Measurements from ENCODE around the gene OTUB1. TPM values are rescaled to one million over a fixed set of nuclear protein-coding genes. Genes with fewer than 3 reads are reported as not detected.

OTUB1 gene
- total RNA-seq (10 to 100 TPM; 59.4 to 99.0 (median 72.5) TPM), polyA plus RNA-seq (100 to 1,000 TPM; 117 to 125 TPM), total RNA-seq (49.4 reads per million, percentile 71 among the genes with 10 or more reads in this experiment)

- ATAC-seq (peak; percentile 94), DNase-seq (peak; percentile 64 to 86 (median 83))
- no peaks in the 10 kb centered on the region for H3K27me3 Mint-ChIP-seq
- CTCF ChIA-PET = interaction anchor here (1.2 kb wide), 1 partner anchor 14 kb away, joined by 3 read pairs; no protein-coding TSS in a partner anchor
- peak within 1 kb of the TSS; percentile 91 to 99 (median 97) for H3K4me3 Mint-ChIP-seq
- peak within 1 kb of the TSS; percentile 100 for H3K4me3 ChIP-seq (ENCODE audit: low read length)
- peak within 1 kb of the TSS; percentile 89 for H3K27ac ChIP-seq (ENCODE audit: low read depth, low read length)
- H3K36me3 ChIP-seq (ENCODE audit: control insufficient read depth in 2 of 3, insufficient read depth in 3 of 3, low read length in 3 of 3) = peaks cover 0 to 35% (median 5%) of the 10 kb centered on the region in 3 experiments
- POLR2A ChIA-PET = interaction anchor here (0.7 to 1.9 kb wide), 7 partner anchors 9 to 148 kb away, joined by 3 to 16 read pairs (median 4); partner anchors contain the start of gene COX8A
- peaks cover 0 to 2% (median 0%) of the 10 kb centered on the region in 11 donors for H3K9me3 Mint-ChIP-seq
- H3K27ac Mint-ChIP-seq = peak within 1 kb of the TSS; percentile 95 to 99 (median 98)
- H3K36me3 Mint-ChIP-seq = peaks cover 0 to 18% (median 8%) of the 10 kb centered on the region in 5 donors
- intact Hi-C loops (cut with micrococcal nuclease) = loop anchor here (1.0 to 5.0 kb wide), 7 partner anchors 12 to 330 kb away; partner anchors contain the start of genes COX8A (in 2 of the 2), MACROD1 (in 1 of the 2), MARK2 (in 1 of the 2) and RTN3 (in 1 of the 2)
- no peaks in the 10 kb centered on the region for H3K9me3 ChIP-seq (ENCODE audit: control insufficient read depth in 2 of 3, low read length in 3 of 3)
- no peaks in the 10 kb centered on the region for H3K27me3 ChIP-seq (ENCODE audit: control insufficient read depth in 2 of 2, insufficient read depth in 2 of 2, low read length in 2 of 2)
- H3K4me1 ChIP-seq (ENCODE audit: control insufficient read depth in 2 of 2, insufficient read depth in 2 of 2, low read length in 2 of 2) = peaks cover 14 to 20% of the 10 kb centered on the region in 2 donors
- peaks cover 11 to 40% (median 35%) of the 10 kb centered on the region in 7 donors for H3K4me1 Mint-ChIP-seq
These were observed at the start of gene OTUB1 for GRCh38 chr11:63986156-63986931. OTUB1 (plus strand) TSS chr11:63986438; CDS start chr11:63986457, 19 bp downstream.

GRCh38 chr11:63937713-63938478 lies 48.3 kb upstream of the OTUB1 start:
- H3K9me3 Mint-ChIP-seq = peaks cover 0 to 4% (median 0%) of the 10 kb centered on the region in 11 donors
- H3K4me1 Mint-ChIP-seq = peaks cover 22 to 28% (median 26%) of the 10 kb centered on the region in 7 donors
- Histone ChIP-seq H3K4me3 (ENCODE audit: low read length) (peak overlapping the region; percentile 84), H3K4me1 (ENCODE audit: control insufficient read depth in 2 of 2, insufficient read depth in 2 of 2, low read length in 2 of 2) (peaks cover 11 to 18% of the 10 kb centered on the region in 2 donors), H3K27me3 (ENCODE audit: control insufficient read depth in 2 of 2, insufficient read depth in 2 of 2, low read length in 2 of 2) (no peaks in the 10 kb centered on the region), H3K27ac (ENCODE audit: low read depth, low read length) (peak overlapping the region; percentile 73), H3K9me3 (ENCODE audit: control insufficient read depth in 2 of 3, low read length in 3 of 3) (no peaks in the 10 kb centered on the region), H3K36me3 (ENCODE audit: control insufficient read depth in 2 of 3, insufficient read depth in 3 of 3, low read length in 3 of 3) (peaks cover 0 to 4% (median 0%) of the 10 kb centered on the region in 3 experiments)
- DNase-seq (peak in 1 of 9 donors; percentile 31), ATAC-seq (peak; percentile 6)
- H3K27ac Mint-ChIP-seq = peak overlapping the region; percentile 50 to 95 (median 89)
- H3K36me3 Mint-ChIP-seq = peaks cover 0 to 3% (median 0%) of the 10 kb centered on the region in 5 donors
- H3K4me3 Mint-ChIP-seq = peak overlapping the region; percentile 80 to 99 (median 94)
- intact Hi-C loops (cut with micrococcal nuclease) = loop anchor here (1.0 kb wide), 4 partner anchors 21 to 100 kb away; partner anchors contain the start of genes COX8A (in 2 of the 2), OTUB1 (in 1 of the 2) and RCOR2 (in 1 of the 2)
- H3K27me3 Mint-ChIP-seq = peaks cover 0 to 2% (median 0%) of the 10 kb centered on the region in 5 donors
- POLR2A ChIA-PET = interaction anchor here (0.7 to 1.2 kb wide), 3 partner anchors 18 to 54 kb away, joined by 3 to 4 read pairs (median 3); no protein-coding TSS in a partner anchor
- CTCF ChIA-PET = interaction anchor here (0.8 to 1.1 kb wide), 3 partner anchors 20 to 126 kb away, joined by 3 to 11 read pairs (median 3); no protein-coding TSS in a partner anchor

- DNase-seq = peak; percentile 78 to 91 (median 84)
- ChIA-PET POLR2A (no interaction called here), CTCF (interaction anchor here (0.8 to 1.1 kb wide), 2 partner anchors 21 to 102 kb away, joined by 3 to 11 read pairs; no protein-coding TSS in a partner anchor)
- no peaks in the 10 kb centered on the region for H3K27me3 ChIP-seq (ENCODE audit: control insufficient read depth in 2 of 2, insufficient read depth in 2 of 2, low read length in 2 of 2)
- peak within 1 kb of the TSS; percentile 81 to 95 (median 89) for H3K27ac Mint-ChIP-seq
- H3K27me3 Mint-ChIP-seq = peaks cover 0 to 2% (median 0%) of the 10 kb centered on the region in 5 donors
- H3K4me3 ChIP-seq (ENCODE audit: low read length) = peak within 1 kb of the TSS; percentile 84
- peaks cover 0 to 4% (median 0%) of the 10 kb centered on the region in 11 donors for H3K9me3 Mint-ChIP-seq
- peak; percentile 92 for ATAC-seq
- peaks cover 0 to 4% (median 0%) of the 10 kb centered on the region in 3 experiments for H3K36me3 ChIP-seq (ENCODE audit: control insufficient read depth in 2 of 3, insufficient read depth in 3 of 3, low read length in 3 of 3)
- H3K4me1 ChIP-seq (ENCODE audit: control insufficient read depth in 2 of 2, insufficient read depth in 2 of 2, low read length in 2 of 2) = peaks cover 11 to 18% of the 10 kb centered on the region in 2 donors
- H3K9me3 ChIP-seq (ENCODE audit: control insufficient read depth in 2 of 3, low read length in 3 of 3) = no peaks in the 10 kb centered on the region
- H3K27ac ChIP-seq (ENCODE audit: low read depth, low read length) = peak within 1 kb of the TSS; percentile 73
- peaks cover 0 to 3% (median 0%) of the 10 kb centered on the region in 5 donors for H3K36me3 Mint-ChIP-seq
- intact Hi-C loops (cut with micrococcal nuclease) = loop anchor here (1.0 kb wide), 5 partner anchors 21 to 101 kb away; partner anchors contain the start of genes COX8A (in 2 of the 2), OTUB1 (in 1 of the 2) and RCOR2 (in 1 of the 2)
- peak within 1 kb of the TSS; percentile 80 to 99 (median 94) for H3K4me3 Mint-ChIP-seq
- H3K4me1 Mint-ChIP-seq = peaks cover 22 to 28% (median 27%) of the 10 kb centered on the region in 7 donors
These were observed 47.5 kb upstream of the OTUB1 start, which contains the start of gene NAA40 for GRCh38 chr11:63938479-63939396. NAA40 (plus strand) TSS chr11:63939002; CDS start chr11:63939097, 95 bp downstream.

DNA sequence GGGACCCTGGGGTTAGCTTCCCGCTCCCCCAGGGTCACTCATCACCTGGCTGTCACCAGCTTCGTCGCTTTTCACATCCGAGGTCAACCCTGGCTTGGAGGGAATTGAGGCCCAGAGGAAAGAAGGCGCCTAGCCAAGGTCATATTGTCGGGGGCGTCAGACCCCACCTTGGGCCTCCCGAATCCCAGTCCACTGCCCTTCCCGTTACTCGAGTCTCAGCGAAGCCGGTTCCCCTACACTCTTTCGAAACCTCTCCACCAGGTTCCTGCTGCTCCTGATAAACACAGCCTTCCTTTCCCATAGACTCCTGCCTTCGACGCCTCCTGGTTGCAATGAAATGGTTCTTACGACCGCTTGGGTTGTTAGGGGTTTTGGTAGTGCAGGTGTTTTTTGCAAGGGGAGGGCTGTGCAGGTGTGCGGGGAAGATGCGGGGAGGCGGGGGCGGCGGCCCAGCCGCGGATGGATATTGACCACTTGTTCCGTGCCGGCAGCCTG lies 46.8 kb upstream of the OTUB1 start:
- DNase-seq = no peak
- H3K27ac Mint-ChIP-seq = peak overlapping the region in 8 of 9 donors; percentile 54 to 94 (median 84)
- ChIA-PET POLR2A (no interaction called here), CTCF (interaction anchor here (1.1 kb wide), 1 partner anchor 103 kb away, joined by 11 read pairs; no protein-coding TSS in a partner anchor)
- intact Hi-C loops (cut with micrococcal nuclease) = loop anchor here in 1 of 2 donors (1.0 kb wide), 1 partner anchor 102 kb away; no protein-coding TSS in a partner anchor
- Histone ChIP-seq H3K36me3 (ENCODE audit: control insufficient read depth in 2 of 3, insufficient read depth in 3 of 3, low read length in 3 of 3) (peaks cover 0 to 4% (median 0%) of the 10 kb centered on the region in 3 experiments), H3K27ac (ENCODE audit: low read depth, low read length) (peak overlapping the region; percentile 73), H3K4me1 (ENCODE audit: control insufficient read depth in 2 of 2, insufficient read depth in 2 of 2, low read length in 2 of 2) (peaks cover 11 to 18% of the 10 kb centered on the region in 2 donors), H3K27me3 (ENCODE audit: control insufficient read depth in 2 of 2, insufficient read depth in 2 of 2, low read length in 2 of 2) (no peaks in the 10 kb centered on the region), H3K9me3 (ENCODE audit: control insufficient read depth in 2 of 3, low read length in 3 of 3) (no peaks in the 10 kb centered on the region), H3K4me3 (ENCODE audit: low read length) (peak overlapping the region; percentile 84)
- peak overlapping the region; percentile 80 to 98 (median 93) for H3K4me3 Mint-ChIP-seq
- ATAC-seq = no peak
- peaks cover 0 to 2% (median 0%) of the 10 kb centered on the region in 5 donors for H3K27me3 Mint-ChIP-seq
- peaks cover 0 to 5% (median 0%) of the 10 kb centered on the region in 5 donors for H3K36me3 Mint-ChIP-seq
- peaks cover 0 to 4% (median 0%) of the 10 kb centered on the region in 11 donors for H3K9me3 Mint-ChIP-seq
- peaks cover 22 to 32% (median 28%) of the 10 kb centered on the region in 7 donors for H3K4me1 Mint-ChIP-seq

- no peak overlapping the region for H3K27ac ChIP-seq (ENCODE audit: low read depth, low read length)
- peak overlapping the region in 4 of 9 donors; percentile 5 to 55 (median 44) for H3K27ac Mint-ChIP-seq
- peaks cover 22 to 37% (median 30%) of the 10 kb centered on the region in 7 donors for H3K4me1 Mint-ChIP-seq
These were observed 45.5 kb upstream of the OTUB1 start for GRCh38 chr11:63940786-63941185.

More at GRCh38 chr11:63940786-63941185, 45.5 kb upstream of the OTUB1 start:
- Histone ChIP-seq H3K4me3 (ENCODE audit: low read length) (no peak overlapping the region), H3K27me3 (ENCODE audit: control insufficient read depth in 2 of 2, insufficient read depth in 2 of 2, low read length in 2 of 2) (no peaks in the 10 kb centered on the region), H3K36me3 (ENCODE audit: control insufficient read depth in 2 of 3, insufficient read depth in 3 of 3, low read length in 3 of 3) (peaks cover 0 to 4% (median 0%) of the 10 kb centered on the region in 3 experiments), H3K4me1 (ENCODE audit: control insufficient read depth in 2 of 2, insufficient read depth in 2 of 2, low read length in 2 of 2) (peaks cover 11 to 18% of the 10 kb centered on the region in 2 donors), H3K9me3 (ENCODE audit: control insufficient read depth in 2 of 3, low read length in 3 of 3) (no peaks in the 10 kb centered on the region)
- DNase-seq = no peak
- Mint-ChIP-seq H3K27me3 (peaks cover 0 to 2% (median 0%) of the 10 kb centered on the region in 5 donors), H3K4me3 (peak overlapping the region; percentile 2 to 98 (median 72)), H3K36me3 (peaks cover 0 to 5% (median 0%) of the 10 kb centered on the region in 5 donors), H3K9me3 (peaks cover 0 to 4% (median 0%) of the 10 kb centered on the region in 11 donors)
- intact Hi-C loops (cut with micrococcal nuclease) = no loop called here
- no peak for ATAC-seq
- POLR2A ChIA-PET = no interaction called here
- CTCF ChIA-PET = interaction anchor here (8.4 kb wide), 1 partner anchor 104 kb away, joined by 148 read pairs; the partner anchor contains the start of gene MARK2
